ENCODE measurements around the gene EYA4. TPM values are rescaled to one million over a fixed set of nuclear protein-coding genes. Genes with fewer than 3 reads are reported as not detected.

EYA4 gene
- total RNA-seq, 1 donor from 2014 or later: 0.78 TPM

GRCh38 chr6:133380723-133381122, 139.6 kb downstream of the EYA4 start:
- H3K36me3 Mint-ChIP-seq (ENCODE audit: unreplicated experiment): no peaks in the 10 kb centered on the region
- H3K9me3 Mint-ChIP-seq (ENCODE audit: unreplicated experiment): no peaks in the 10 kb centered on the region
- H3K27ac Mint-ChIP-seq (ENCODE audit: unreplicated experiment): no peak overlapping the region
- no peak for TF ChIP-seq CTCF (IDR thresholded peaks at IDR 0.05)
- peaks cover 4% of the 10 kb centered on the region for H3K4me1 Mint-ChIP-seq (ENCODE audit: unreplicated experiment)
- H3K27me3 Mint-ChIP-seq (ENCODE audit: unreplicated experiment): peaks cover 5% of the 10 kb centered on the region
- no peak overlapping the region for H3K4me3 Mint-ChIP-seq (ENCODE audit: unreplicated experiment)
- DNase-seq (ENCODE audit: extremely low spot score, unreplicated experiment): no peak

GRCh38 chr6:133388731-133389130, 147.6 kb downstream of the EYA4 start:
- Mint-ChIP-seq H3K9me3 (ENCODE audit: unreplicated experiment) (no peaks in the 10 kb centered on the region), H3K27ac (ENCODE audit: unreplicated experiment) (no peak overlapping the region), H3K36me3 (ENCODE audit: unreplicated experiment) (no peaks in the 10 kb centered on the region), H3K27me3 (ENCODE audit: unreplicated experiment) (peaks cover 6% of the 10 kb centered on the region), H3K4me3 (ENCODE audit: unreplicated experiment) (no peak overlapping the region), H3K4me1 (ENCODE audit: unreplicated experiment) (peaks cover 5% of the 10 kb centered on the region)
- TF ChIP-seq CTCF (IDR thresholded peaks at IDR 0.05): no peak
- no peak for DNase-seq (ENCODE audit: extremely low spot score, unreplicated experiment)

- Mint-ChIP-seq H3K4me3 (ENCODE audit: unreplicated experiment) (no peak overlapping the region), H3K27me3 (ENCODE audit: unreplicated experiment) (peaks cover 7% of the 10 kb centered on the region), H3K27ac (ENCODE audit: unreplicated experiment) (no peak overlapping the region), H3K9me3 (ENCODE audit: unreplicated experiment) (no peaks in the 10 kb centered on the region), H3K36me3 (ENCODE audit: unreplicated experiment) (no peaks in the 10 kb centered on the region), H3K4me1 (ENCODE audit: unreplicated experiment) (peaks cover 5% of the 10 kb centered on the region)
- TF ChIP-seq CTCF (IDR thresholded peaks at IDR 0.05): no peak
- no peak for DNase-seq (ENCODE audit: extremely low spot score, unreplicated experiment)
Observed at GRCh38 chr6:133390168-133390567, 149.0 kb downstream of the EYA4 start.

- Mint-ChIP-seq H3K36me3 (ENCODE audit: unreplicated experiment) (no peaks in the 10 kb centered on the region), H3K9me3 (ENCODE audit: unreplicated experiment) (no peaks in the 10 kb centered on the region), H3K27me3 (ENCODE audit: unreplicated experiment) (peaks cover 7% of the 10 kb centered on the region), H3K4me1 (ENCODE audit: unreplicated experiment) (no peaks in the 10 kb centered on the region), H3K27ac (ENCODE audit: unreplicated experiment) (no peak overlapping the region), H3K4me3 (ENCODE audit: unreplicated experiment) (no peak overlapping the region)
- no peak for TF ChIP-seq CTCF (IDR thresholded peaks at IDR 0.05)
- no peak for DNase-seq (ENCODE audit: extremely low spot score, unreplicated experiment)
Observed at GRCh38 chr6:133392015-133392414, 150.9 kb downstream of the EYA4 start.

- Mint-ChIP-seq H3K36me3 (ENCODE audit: unreplicated experiment) (no peaks in the 10 kb centered on the region), H3K4me1 (ENCODE audit: unreplicated experiment) (no peaks in the 10 kb centered on the region), H3K27me3 (ENCODE audit: unreplicated experiment) (peaks cover 9% of the 10 kb centered on the region), H3K9me3 (ENCODE audit: unreplicated experiment) (no peaks in the 10 kb centered on the region), H3K27ac (ENCODE audit: unreplicated experiment) (no peak overlapping the region), H3K4me3 (ENCODE audit: unreplicated experiment) (no peak overlapping the region)
- TF ChIP-seq CTCF (IDR thresholded peaks at IDR 0.05): no peak
- no peak for DNase-seq (ENCODE audit: extremely low spot score, unreplicated experiment)
Observed at GRCh38 chr6:133392641-133393040, 151.5 kb downstream of the EYA4 start.
